K562 (cell line): ENCODE results near the gene TMIGD3. TPM values are rescaled to one million over a fixed set of nuclear protein-coding genes. Genes with fewer than 3 reads are reported as not detected.

ENCODE experiments used
- ATF3 ChIP-seq, 2 experiments: fragments of 450-650 bp in 1 of 2; sonication (generic) in 1 of 2; formaldehyde crosslinking in 1 of 2; IDR thresholded peaks in 1 of 2; conservative IDR thresholded peaks in 1 of 2; 2 replicates each; pipeline versions ENCODE4 v1.6.1 to v1.8.1; 2016 to 2023; ENCODE audit warnings: mild to moderate bottlenecking in 2 of 2, moderate library complexity in 2 of 2, inconsistent platforms in 1 of 2, missing genetic modification reagents in 1 of 2
- CSDE1 ChIP-seq, 2 experiments: fragments of 450-650 bp; IDR thresholded peaks; 2 replicates each; pipeline ENCODE4 v1.6.1; 2016; ENCODE audit warnings: mild to moderate bottlenecking in 1 of 2
- GTF2E2 ChIP-seq: fragments of 200-800 bp; sonication (Bioruptor generic); IDR thresholded peaks from 2 replicates; pipeline ENCODE4 v1.6.1; 2016; ENCODE audit warnings: missing genetic modification characterization, missing compliant biosample characterization
- HBP1 ChIP-seq: fragments of 450-650 bp; formaldehyde crosslinking; IDR thresholded peaks from 2 replicates; pipeline ENCODE4 v1.4.0; 2022; ENCODE audit warnings: missing genetic modification characterization
- MTA2 ChIP-seq: fragments of 450-650 bp; IDR thresholded peaks from 2 replicates; pipeline ENCODE4 v1.6.1; 2016; ENCODE audit warnings: low read depth
- MXI1 ChIP-seq: IDR thresholded peaks from 2 replicates; pipeline ENCODE4 v1.6.1; 2011; ENCODE audit warnings: low read depth, mild to moderate bottlenecking, improper control_type of control experiment, low read length
- NCOA4 ChIP-seq: fragments of 450-650 bp; IDR thresholded peaks from 2 replicates; pipeline ENCODE4 v1.6.1; 2018; ENCODE audit warnings: mild to moderate bottlenecking; ENCODE audit not compliant: partially characterized antibody
- PTTG1 ChIP-seq: fragments of 450-650 bp; IDR thresholded peaks from 2 replicates; pipeline ENCODE4 v1.6.1; 2016; ENCODE audit warnings: low read depth, mild to moderate bottlenecking, missing genetic modification characterization, missing compliant biosample characterization
- RFX5 ChIP-seq: IDR thresholded peaks from 2 replicates; pipeline ENCODE4 v1.6.1; 2011; ENCODE audit warnings: low read depth, mild to moderate bottlenecking, improper control_type of control experiment, low read length
- SMAD1 ChIP-seq: fragments of 150-350 bp; IDR thresholded peaks from 2 replicates; pipeline ENCODE4 v1.6.1; 2014; ENCODE audit warnings: low read length, low read depth; ENCODE audit not compliant: partially characterized antibody
- SUPT5H ChIP-seq: fragments of 450-650 bp; IDR thresholded peaks from 2 replicates; pipeline ENCODE4 v1.6.1; 2016
- TAL1 ChIP-seq: fragments of 450-650 bp; IDR thresholded peaks from 2 replicates; pipeline ENCODE4 v1.6.1; 2016; ENCODE audit warnings: mild to moderate bottlenecking
- ZEB2 ChIP-seq: fragments of 450-650 bp; IDR thresholded peaks from 2 replicates; pipeline ENCODE4 v1.6.1; 2016
- ZNF384 ChIP-seq: IDR thresholded peaks from 2 replicates; pipeline ENCODE4 v1.6.1; 2012; ENCODE audit warnings: low read depth, low read length, improper control_type of control experiment
- ZNF511 ChIP-seq: sonication (generic); formaldehyde crosslinking; IDR thresholded peaks from 2 replicates; pipeline ENCODE4 v1.8.0; 2022; ENCODE audit warnings: mild to moderate bottlenecking, missing genetic modification reagents
- ZNF609 ChIP-seq: sonication (generic); formaldehyde crosslinking; IDR thresholded peaks from 2 replicates; pipeline ENCODE4 v1.8.1; 2023; ENCODE audit warnings: missing genetic modification reagents, mild to moderate bottlenecking, borderline replicate concordance
- polyA plus RNA-seq, 8 experiments: library from polyadenylated mRNA; depleted of rRNA in 4 of 8; stranded (reverse) in 5 of 8; unstranded in 3 of 8; fragments of >200 nt; fragmentation: Nextera tagmentation in 2 of 8; fragmentation: Illumina TruSeq in 1 of 8; extraction: Ambion mirVana in 2 of 8; extraction: Trizol in 1 of 8; gene quantifications; 2 replicates each; pipeline versions ENCODE4 v1.2.1 to v1.2.3, GENCODE V29; 2011 to 2014; ENCODE audit warnings: inconsistent platforms in 1 of 8, missing spikeins in 1 of 8
- total RNA-seq, 7 experiments: library from RNA; depleted of rRNA in 6 of 7; stranded (reverse); fragments of >200 nt in 6 of 7; fragmentation: Illumina TruSeq in 2 of 7; extraction: Trizol in 2 of 7; gene quantifications; 2 replicates each; pipeline versions ENCODE4 v1.2.1 to v1.2.3, GENCODE V29; 2011 to 2021; ENCODE audit warnings: low replicate concordance in 1 of 7

TMIGD3 gene
- total and polyA plus RNA-seq, 9 of the 15 experiments (the other 6 are each of a cell fraction or from before 2014, with no cell fraction given) = 0.11 to 0.13 (median 0.11) TPM; not detected in 6

GRCh38 chr1:111439461-111440351, 63.7 kb downstream of the TMIGD3 start (continued):
- TF ChIP-seq HBP1 (CRISPR knock-in tag) (no peak), ZNF609 (CRISPR knock-in tag) (no peak), NCOA4 (no peak), MTA2 (peak; percentile 68), CSDE1 (IDR thresholded peaks at IDR 0.05) (no peak), RFX5 (no peak), ZNF384 (peak; percentile 79; the same call in 1 of the 2 replicates), SMAD1 (no peak), SUPT5H (peak; percentile 19; the same call in 1 of the 2 replicates), MXI1 (no peak), TAL1 (peak; percentile 69; the same call in 1 of the 2 replicates), ZEB2 (peak; percentile 84), ATF3 (IDR thresholded peaks at IDR 0.05) (peak; percentile 62), ATF3 (CRISPR knock-in tag; conservative IDR thresholded peaks at IDR 0.05) (no peak), PTTG1 (tag) (no peak), ZNF511 (CRISPR knock-in tag) (no peak), GTF2E2 (no peak)
